ENCODE measurements around the gene MIF.
"Not testable (repeated sequence)": the region's sequence is repeated elsewhere in the genome, so short reads cannot be mapped to it uniquely, and the experiment has no call there.

The MIF gene

GRCh38 chr22:23915290-23915689 lies 21.1 kb downstream of the MIF start:
- no peaks in the 10 kb centered on the region for H3K27me3 ChIP-seq (ENCODE audit: insufficient read depth, low read length, poor library complexity)
- no peak overlapping the region for H3K9ac ChIP-seq (ENCODE audit: low read depth, low read length)
- no peak overlapping the region for H3K4me3 ChIP-seq (ENCODE audit: low read depth in 1 of 2, low read length in 2 of 2)
- no peaks in the 10 kb centered on the region for H4K20me1 ChIP-seq (ENCODE audit: insufficient read depth, low read length)
- H2AFZ ChIP-seq (ENCODE audit: low read depth, low read length), result no peak overlapping the region
- H3K36me3 ChIP-seq (ENCODE audit: insufficient read depth, low read length), result peaks cover 2% of the 10 kb centered on the region; the same call in 1 of the 2 replicates
- H3K79me2 ChIP-seq (ENCODE audit: insufficient read depth, low read length), result peaks cover 5% of the 10 kb centered on the region; the same call in 1 of the 2 replicates
- no peak for ATAC-seq (ENCODE audit: insufficient read depth, low read depth)
- no peaks in the 10 kb centered on the region for H3K9me3 ChIP-seq (ENCODE audit: insufficient read depth, low read length, severe bottlenecking)
- no peak for DNase-seq
- peaks cover 22% of the 10 kb centered on the region for H3K4me1 ChIP-seq (ENCODE audit: insufficient read depth, low read length)
- H3K27ac ChIP-seq (ENCODE audit: low read length), result no peak overlapping the region
- H3K4me2 ChIP-seq (ENCODE audit: insufficient read depth, low read length), result no peak overlapping the region
- TF ChIP-seq CTCF (IDR thresholded peaks at IDR 0.05; ENCODE audit: borderline replicate concordance, extremely low read depth, low read length, poor library complexity, severe bottlenecking) (no peak), EZH2 (IDR thresholded peaks at IDR 0.05; ENCODE audit: borderline replicate concordance, low read depth, low read length, severe bottlenecking) (no peak)

- not testable (repeated sequence) for DNase-seq; H2AFZ ChIP-seq (ENCODE audit: low read depth, low read length); H3K79me2 ChIP-seq (ENCODE audit: insufficient read depth, low read length); H3K27me3 ChIP-seq (ENCODE audit: insufficient read depth, low read length, poor library complexity); H3K4me3 ChIP-seq (ENCODE audit: low read depth in 1 of 2, low read length in 2 of 2); H3K27ac ChIP-seq (ENCODE audit: low read length); H3K9ac ChIP-seq (ENCODE audit: low read depth, low read length); H3K9me3 ChIP-seq (ENCODE audit: insufficient read depth, low read length, severe bottlenecking); H3K4me2 ChIP-seq (ENCODE audit: insufficient read depth, low read length); ATAC-seq (ENCODE audit: insufficient read depth, low read depth); H4K20me1 ChIP-seq (ENCODE audit: insufficient read depth, low read length); H3K4me1 ChIP-seq (ENCODE audit: insufficient read depth, low read length)
- H3K36me3 ChIP-seq (ENCODE audit: insufficient read depth, low read length), result peaks cover 13% of the 10 kb centered on the region
These were observed 26.1 kb downstream of the MIF start for GRCh38 chr22:23920267-23920611.

- not testable (repeated sequence) for H3K9ac ChIP-seq (ENCODE audit: low read depth, low read length); H4K20me1 ChIP-seq (ENCODE audit: insufficient read depth, low read length); H3K4me2 ChIP-seq (ENCODE audit: insufficient read depth, low read length); ATAC-seq (ENCODE audit: insufficient read depth, low read depth); H3K27ac ChIP-seq (ENCODE audit: low read length); H3K4me3 ChIP-seq (ENCODE audit: low read depth in 1 of 2, low read length in 2 of 2); DNase-seq; H3K79me2 ChIP-seq (ENCODE audit: insufficient read depth, low read length); H3K27me3 ChIP-seq (ENCODE audit: insufficient read depth, low read length, poor library complexity); H2AFZ ChIP-seq (ENCODE audit: low read depth, low read length); H3K4me1 ChIP-seq (ENCODE audit: insufficient read depth, low read length)
- Histone ChIP-seq H3K9me3 (ENCODE audit: insufficient read depth, low read length, severe bottlenecking) (peaks cover 11% of the 10 kb centered on the region), H3K36me3 (ENCODE audit: insufficient read depth, low read length) (peaks cover 26% of the 10 kb centered on the region)
These were observed 27.5 kb downstream of the MIF start for GRCh38 chr22:23921586-23922201.

- H3K9ac ChIP-seq (ENCODE audit: low read depth, low read length), result no peak overlapping the region
- no peak overlapping the region for H3K4me3 ChIP-seq (ENCODE audit: low read depth in 1 of 2, low read length in 2 of 2)
- H4K20me1 ChIP-seq (ENCODE audit: insufficient read depth, low read length), result no peaks in the 10 kb centered on the region
- DNase-seq, result no peak
- H3K36me3 ChIP-seq (ENCODE audit: insufficient read depth, low read length), result peaks cover 28% of the 10 kb centered on the region
- no peaks in the 10 kb centered on the region for H3K4me1 ChIP-seq (ENCODE audit: insufficient read depth, low read length)
- H3K27ac ChIP-seq (ENCODE audit: low read length), result no peak overlapping the region
- peaks cover 11% of the 10 kb centered on the region for H3K9me3 ChIP-seq (ENCODE audit: insufficient read depth, low read length, severe bottlenecking)
- TF ChIP-seq CTCF (IDR thresholded peaks at IDR 0.05; ENCODE audit: borderline replicate concordance, extremely low read depth, low read length, poor library complexity, severe bottlenecking) (no peak), EZH2 (IDR thresholded peaks at IDR 0.05; ENCODE audit: borderline replicate concordance, low read depth, low read length, severe bottlenecking) (no peak)
- ATAC-seq (ENCODE audit: insufficient read depth, low read depth), result no peak
- H3K27me3 ChIP-seq (ENCODE audit: insufficient read depth, low read length, poor library complexity), result no peaks in the 10 kb centered on the region
- H3K4me2 ChIP-seq (ENCODE audit: insufficient read depth, low read length), result no peak overlapping the region
- no peaks in the 10 kb centered on the region for H3K79me2 ChIP-seq (ENCODE audit: insufficient read depth, low read length)
- no peak overlapping the region for H2AFZ ChIP-seq (ENCODE audit: low read depth, low read length)
These were observed 28.7 kb downstream of the MIF start for GRCh38 chr22:23922921-23923320.
